ENCODE results near the gene DDX11.
"Not testable (repeated sequence)": the region's sequence is repeated elsewhere in the genome, so short reads cannot be mapped to it uniquely, and the experiment has no call there.

Gene DDX11

GRCh38 chr12:31119192-31119802 lies 45.6 kb downstream of the DDX11 start:
- DNase-seq (ENCODE audit: low read depth): no peak
- no peak for TF ChIP-seq CTCF (IDR thresholded peaks at IDR 0.05; ENCODE audit: low read depth, low read length, missing control alignments)
- no peak overlapping the region; the same call in 1 of the 2 replicates for H3K4me3 ChIP-seq (ENCODE audit: low read depth, low read length)

- H3K4me3 ChIP-seq (ENCODE audit: low read depth, low read length): no peak overlapping the region
- DNase-seq (ENCODE audit: low read depth): no peak
- no peak for TF ChIP-seq CTCF (IDR thresholded peaks at IDR 0.05; ENCODE audit: low read depth, low read length, missing control alignments)
Measured at GRCh38 chr12:31119803-31120211, 46.1 kb downstream of the DDX11 start.

- H3K4me3 ChIP-seq (ENCODE audit: low read depth, low read length): no peak overlapping the region
- no peak for TF ChIP-seq CTCF (IDR thresholded peaks at IDR 0.05; ENCODE audit: low read depth, low read length, missing control alignments)
- no peak for DNase-seq (ENCODE audit: low read depth)
Measured at GRCh38 chr12:31120392-31121008, 46.8 kb downstream of the DDX11 start.

- not testable (repeated sequence) for DNase-seq (ENCODE audit: low read depth); H3K4me3 ChIP-seq (ENCODE audit: low read depth, low read length)
Measured at GRCh38 chr12:31121022-31121728, 47.5 kb downstream of the DDX11 start.

- TF ChIP-seq CTCF (IDR thresholded peaks at IDR 0.05; ENCODE audit: low read depth, low read length, missing control alignments): no peak
Measured at GRCh38 chr12:31122481-31122880, 48.8 kb downstream of the DDX11 start.

GRCh38 chr12:31124158-31124557 lies 50.5 kb downstream of the DDX11 start:
- H3K4me3 ChIP-seq (ENCODE audit: low read depth, low read length); DNase-seq (ENCODE audit: low read depth): not testable (repeated sequence)

More at GRCh38 chr12:31122481-31122880, 48.8 kb downstream of the DDX11 start:
- no peak overlapping the region for H3K4me3 ChIP-seq (ENCODE audit: low read depth, low read length)
- no peak for DNase-seq (ENCODE audit: low read depth)

GRCh38 chr12:31125171-31125570 lies 51.5 kb downstream of the DDX11 start:
- not testable (repeated sequence) for DNase-seq (ENCODE audit: low read depth); H3K4me3 ChIP-seq (ENCODE audit: low read depth, low read length)

- H3K4me3 ChIP-seq (ENCODE audit: low read depth, low read length); DNase-seq (ENCODE audit: low read depth): not testable (repeated sequence)
Measured at GRCh38 chr12:31127209-31127848, 53.7 kb downstream of the DDX11 start.

GRCh38 chr12:31136581-31136980 lies 62.9 kb downstream of the DDX11 start:
- not testable (repeated sequence) for DNase-seq (ENCODE audit: low read depth); H3K4me3 ChIP-seq (ENCODE audit: low read depth, low read length)

- not testable (repeated sequence) for H3K4me3 ChIP-seq (ENCODE audit: low read depth, low read length); DNase-seq (ENCODE audit: low read depth)
Measured at GRCh38 chr12:31144768-31145167, 71.1 kb downstream of the DDX11 start.

- H3K4me3 ChIP-seq (ENCODE audit: low read depth, low read length); DNase-seq (ENCODE audit: low read depth): not testable (repeated sequence)
Measured at GRCh38 chr12:31145296-31145695, 71.6 kb downstream of the DDX11 start.

GRCh38 chr12:31147415-31147814 lies 73.8 kb downstream of the DDX11 start:
- not testable (repeated sequence) for H3K4me3 ChIP-seq (ENCODE audit: low read depth, low read length); DNase-seq (ENCODE audit: low read depth)

- not testable (repeated sequence) for H3K4me3 ChIP-seq (ENCODE audit: low read depth, low read length); DNase-seq (ENCODE audit: low read depth)
Measured at GRCh38 chr12:31150766-31151165, 77.1 kb downstream of the DDX11 start.
